GM20431 (cell line): Measurements from ENCODE around the gene EFHC1.

Source experiments
- in situ Hi-C: fragments of 300-500 bp; cut with MseI, MboI; formaldehyde crosslinking; loops from one replicate; pipeline ENCODE4 v1.15.0; 2020; ENCODE audit warnings: low sequenced_read_pairs; ENCODE audit not compliant: unreplicated experiment

Gene EFHC1

DNA sequence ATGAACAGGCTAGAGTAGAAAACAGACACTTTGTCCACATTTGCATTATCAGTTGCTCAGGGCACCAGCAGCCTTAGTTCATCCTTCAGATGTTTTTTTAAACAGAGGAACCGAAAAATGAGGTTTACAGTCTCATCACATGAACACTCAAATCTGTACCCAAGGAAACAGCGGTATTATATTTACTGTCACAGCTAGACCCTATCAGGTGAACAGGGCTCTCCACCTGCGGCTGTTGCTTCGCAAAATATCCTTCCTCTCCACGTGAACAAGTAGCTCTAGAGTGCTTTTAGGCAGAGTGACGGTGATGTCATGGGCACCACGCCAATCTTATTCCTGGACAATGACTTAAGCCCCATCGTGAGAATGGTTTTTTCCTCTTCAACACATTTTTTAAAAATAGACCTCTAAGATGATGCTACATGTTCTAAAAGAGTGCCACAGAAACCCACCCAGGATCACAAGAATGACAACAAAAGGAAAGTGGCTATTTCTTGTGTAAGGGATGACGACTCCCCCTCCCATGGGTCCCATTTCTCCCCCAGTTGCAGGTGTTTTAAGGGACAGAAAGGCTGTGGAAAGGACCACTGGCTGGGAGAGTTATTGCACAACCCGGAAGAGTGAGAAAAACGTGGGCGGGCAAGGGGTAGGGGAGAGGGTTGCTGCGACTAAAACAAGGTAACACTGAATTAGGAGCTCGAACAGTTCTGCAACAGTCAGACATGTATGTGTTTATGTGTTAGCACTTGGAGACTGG lies 77.7 kb downstream of the EFHC1 start:
- in situ Hi-C loops = no loop called here

DNA sequence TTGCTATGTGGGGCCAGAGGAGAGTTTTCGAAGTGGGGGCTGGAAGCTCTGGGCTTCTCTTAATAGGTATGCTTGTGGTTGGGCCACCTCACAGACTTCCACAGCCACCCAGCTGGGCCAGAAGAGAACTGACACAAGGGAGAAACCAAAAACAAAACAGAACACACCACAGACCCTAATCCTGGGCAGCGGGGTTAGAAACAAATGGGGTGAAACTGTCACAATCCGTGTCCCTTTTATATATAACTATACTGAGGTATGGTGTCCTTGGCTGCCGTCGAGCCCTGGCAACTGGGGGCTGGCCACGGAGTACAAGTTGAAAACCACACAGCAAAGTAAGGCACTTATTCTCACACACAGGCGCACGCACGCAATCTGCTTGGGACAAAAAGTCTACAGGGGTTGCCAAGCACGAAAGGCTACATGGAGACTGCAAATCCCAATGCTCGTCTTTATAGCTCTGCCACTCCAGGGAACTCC lies 78.4 kb downstream of the EFHC1 start:
- in situ Hi-C loops = no loop called here

DNA sequence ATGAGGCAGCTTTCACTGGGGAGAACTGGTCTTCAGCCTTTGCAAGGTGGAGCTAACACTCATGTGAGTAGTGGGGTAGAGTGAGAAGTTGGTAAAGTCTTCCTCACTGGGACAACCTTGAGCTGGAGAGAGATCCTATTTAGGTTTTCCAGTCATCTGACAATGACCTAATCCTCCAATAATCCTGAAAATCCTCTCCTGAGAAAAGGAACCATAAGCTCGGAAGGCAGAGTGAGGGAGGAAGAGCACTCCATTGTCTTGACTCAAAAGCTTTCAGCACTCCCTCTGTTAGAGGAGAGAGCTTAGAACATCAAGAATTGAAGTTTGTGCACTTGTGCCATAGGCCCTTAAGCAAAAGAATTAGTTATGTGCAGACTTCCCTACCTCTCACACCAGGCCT lies 78.9 kb downstream of the EFHC1 start:
- in situ Hi-C loops = no loop called here

DNA sequence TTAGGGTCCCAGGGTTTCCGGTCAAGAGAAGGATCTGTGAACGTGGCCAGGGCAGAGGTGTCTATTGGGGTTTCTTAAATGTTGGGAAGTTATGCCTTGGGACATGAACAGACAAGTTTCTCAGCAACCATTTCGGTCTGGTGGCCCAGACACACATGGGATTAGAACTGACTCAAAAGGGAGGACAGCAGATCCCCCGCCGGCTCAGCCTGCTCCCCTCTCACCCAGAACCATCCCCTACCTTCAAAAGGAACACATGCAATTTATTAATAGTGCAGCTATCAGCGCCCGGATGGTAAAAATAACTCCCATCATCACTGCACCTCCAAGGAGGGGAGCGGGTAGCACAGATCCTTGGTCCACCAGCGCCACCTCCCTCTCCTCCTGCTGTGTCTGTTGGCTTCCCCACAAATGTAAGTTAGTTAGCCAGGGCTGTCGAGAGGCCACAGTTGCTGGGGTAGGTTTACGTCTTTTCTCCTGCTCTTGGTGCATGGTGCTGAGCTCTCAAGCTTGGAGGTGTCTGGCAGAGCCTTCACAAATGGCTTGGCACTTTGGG lies 79.6 kb downstream of the EFHC1 start:
- in situ Hi-C loops = no loop called here

DNA sequence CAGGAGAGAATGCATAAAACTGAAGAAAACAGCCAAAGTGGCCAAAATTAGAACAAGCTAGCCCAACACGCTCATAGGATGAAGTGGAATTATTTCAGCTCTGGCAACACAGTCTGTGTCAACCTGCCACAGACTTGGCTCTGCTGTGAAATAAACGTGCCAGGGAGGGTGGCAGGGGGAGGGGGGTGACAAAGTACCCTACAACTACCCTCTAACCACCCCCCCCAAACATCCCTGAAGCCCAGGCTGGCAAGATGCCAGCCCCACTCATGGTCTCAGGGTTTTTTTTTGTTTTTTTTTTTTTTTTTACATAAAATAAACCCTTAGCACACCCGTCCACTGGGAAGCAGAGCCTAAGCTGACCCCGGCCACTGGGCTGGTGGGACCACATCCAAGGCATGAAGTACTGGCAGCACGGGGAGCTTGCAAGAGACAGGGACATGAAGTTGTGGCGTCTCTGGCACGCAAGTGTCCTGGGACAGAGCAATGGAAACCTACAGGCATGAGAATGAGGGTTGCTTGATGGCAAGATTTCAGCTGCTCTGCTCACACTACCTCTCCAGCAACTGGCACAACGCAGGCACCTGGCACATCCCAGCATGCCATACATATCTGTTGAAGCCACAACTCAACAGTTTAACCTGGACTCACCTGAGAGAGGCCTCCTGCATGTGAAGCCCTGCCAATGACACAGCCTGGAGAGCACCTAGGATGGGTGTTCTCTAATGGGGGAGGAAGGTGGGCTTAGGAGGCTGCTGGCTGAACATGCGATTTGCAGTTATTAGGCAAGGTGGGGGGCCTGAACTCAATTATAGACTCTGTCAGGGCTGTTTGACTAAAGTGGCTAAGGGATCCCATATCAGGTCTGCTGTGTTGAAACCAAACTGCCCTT lies 80.3 kb downstream of the EFHC1 start:
- in situ Hi-C loops = no loop called here

DNA sequence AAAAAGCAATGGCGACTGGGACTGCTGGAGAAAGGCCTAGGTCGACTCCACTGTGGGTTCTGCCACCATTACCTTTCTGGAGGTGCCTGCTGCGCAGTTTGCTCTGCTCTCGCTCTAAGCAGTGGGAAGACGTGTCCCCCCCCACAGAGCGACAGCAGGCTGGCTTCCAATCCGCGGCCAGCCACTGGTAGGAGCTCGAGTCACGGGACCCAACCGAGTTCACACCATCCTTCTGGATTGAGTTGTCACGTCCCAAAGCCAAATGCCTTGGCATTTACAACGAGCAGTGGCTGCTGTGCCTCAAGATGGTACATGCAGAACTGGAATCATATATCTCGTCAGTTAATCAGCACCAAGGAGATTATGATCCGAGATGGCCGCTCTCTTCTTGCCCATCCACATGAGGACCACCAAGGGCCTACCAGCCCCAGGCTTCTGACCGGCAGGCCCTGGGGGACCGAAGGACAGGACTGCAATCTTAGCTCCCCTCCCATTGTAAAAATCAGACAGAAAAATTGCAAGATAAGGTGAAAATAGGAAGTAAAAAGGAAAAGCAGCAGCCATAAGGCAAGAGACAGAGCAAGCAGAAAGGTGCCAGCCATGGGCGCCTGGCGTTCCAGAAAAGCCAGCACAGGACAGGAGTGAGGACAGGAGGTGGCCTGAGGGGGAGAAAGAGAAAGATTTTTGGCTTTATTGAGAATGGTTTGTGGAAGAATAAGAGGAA lies 82.3 kb downstream of the EFHC1 start:
- in situ Hi-C loops = no loop called here

DNA sequence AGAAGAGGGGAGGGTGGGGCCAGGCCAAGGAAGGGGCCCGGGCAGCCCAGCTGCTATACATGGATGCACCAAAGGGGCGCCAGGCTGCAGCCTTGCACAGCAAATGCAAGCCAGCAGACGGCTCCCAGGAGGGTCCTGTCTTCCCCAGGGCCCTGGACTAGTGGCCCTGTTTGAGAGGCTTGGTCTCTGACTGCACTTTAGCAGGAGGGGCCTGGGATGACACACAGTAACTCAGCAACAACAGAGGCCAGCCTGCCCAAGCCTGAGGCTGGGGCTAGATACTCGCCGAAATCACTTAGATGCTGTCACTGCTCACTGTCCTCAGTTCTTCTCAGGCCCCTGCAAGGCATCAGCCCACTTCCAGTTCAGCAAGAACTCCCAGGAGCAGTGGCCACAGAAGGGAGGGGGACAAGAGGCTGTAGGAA lies 83.2 kb downstream of the EFHC1 start:
- in situ Hi-C loops = no loop called here

DNA sequence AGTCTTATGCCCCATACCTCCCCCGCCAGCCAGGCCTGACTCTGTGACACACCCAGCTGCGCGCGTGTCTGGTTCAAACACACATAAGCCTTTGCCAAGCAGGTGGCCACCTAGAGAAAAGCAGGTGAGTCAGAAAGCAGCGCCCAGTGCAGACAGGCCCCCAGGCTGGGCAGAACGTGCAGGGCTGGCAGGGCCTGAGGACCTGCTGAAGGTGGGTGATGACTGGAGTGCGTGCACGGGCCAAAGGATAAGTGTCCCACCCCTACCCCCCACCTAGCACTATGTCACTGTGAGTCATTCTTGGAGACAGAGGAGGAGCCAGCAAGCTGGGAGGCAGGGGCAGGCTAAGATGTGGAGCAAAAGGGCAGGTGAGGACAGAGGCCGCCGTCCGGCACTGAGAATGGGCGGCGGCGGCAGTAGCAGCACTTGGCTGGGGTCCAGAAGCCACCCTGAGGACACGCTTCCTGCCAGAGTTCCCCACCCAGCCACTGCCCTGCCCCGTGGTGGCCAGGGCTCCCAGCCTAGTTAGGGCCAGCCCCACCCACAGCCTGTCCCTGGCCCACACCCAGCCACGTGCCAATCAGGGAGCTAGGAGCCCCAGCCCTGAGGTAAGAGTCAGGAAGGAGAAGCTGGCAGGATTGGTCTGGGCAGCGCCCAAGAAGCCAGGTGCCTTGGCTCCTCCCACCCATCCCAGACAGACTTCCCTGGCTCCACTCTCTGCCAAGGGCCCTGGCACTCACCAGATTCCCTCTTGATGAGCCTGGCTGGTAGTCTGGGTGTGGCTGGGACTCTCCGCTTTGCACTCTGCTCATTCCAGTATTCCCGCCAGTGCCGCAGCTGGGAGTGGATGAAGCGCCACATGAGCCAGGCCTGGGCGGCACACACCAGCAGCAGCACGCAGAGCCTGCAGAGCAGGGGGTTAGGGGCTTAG lies 84.0 kb downstream of the EFHC1 start:
- in situ Hi-C loops = no loop called here

DNA sequence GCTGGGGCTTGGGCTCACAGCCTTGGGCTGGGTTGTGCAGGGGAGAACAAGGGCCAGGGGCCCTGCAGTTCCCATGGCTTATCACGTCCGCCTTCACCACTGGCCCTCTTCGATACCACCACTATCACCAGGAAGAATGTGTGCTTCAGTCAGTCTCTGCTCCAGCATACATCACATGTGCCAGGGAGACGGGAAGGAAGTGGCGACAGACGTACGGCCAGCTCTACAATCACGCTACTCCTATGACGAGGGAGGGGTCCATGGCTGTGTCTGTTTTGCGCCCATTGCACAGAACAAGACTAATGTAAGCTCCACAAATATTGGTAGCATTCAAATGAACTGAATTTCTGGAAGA lies 84.6 kb downstream of the EFHC1 start:
- in situ Hi-C loops = no loop called here

DNA sequence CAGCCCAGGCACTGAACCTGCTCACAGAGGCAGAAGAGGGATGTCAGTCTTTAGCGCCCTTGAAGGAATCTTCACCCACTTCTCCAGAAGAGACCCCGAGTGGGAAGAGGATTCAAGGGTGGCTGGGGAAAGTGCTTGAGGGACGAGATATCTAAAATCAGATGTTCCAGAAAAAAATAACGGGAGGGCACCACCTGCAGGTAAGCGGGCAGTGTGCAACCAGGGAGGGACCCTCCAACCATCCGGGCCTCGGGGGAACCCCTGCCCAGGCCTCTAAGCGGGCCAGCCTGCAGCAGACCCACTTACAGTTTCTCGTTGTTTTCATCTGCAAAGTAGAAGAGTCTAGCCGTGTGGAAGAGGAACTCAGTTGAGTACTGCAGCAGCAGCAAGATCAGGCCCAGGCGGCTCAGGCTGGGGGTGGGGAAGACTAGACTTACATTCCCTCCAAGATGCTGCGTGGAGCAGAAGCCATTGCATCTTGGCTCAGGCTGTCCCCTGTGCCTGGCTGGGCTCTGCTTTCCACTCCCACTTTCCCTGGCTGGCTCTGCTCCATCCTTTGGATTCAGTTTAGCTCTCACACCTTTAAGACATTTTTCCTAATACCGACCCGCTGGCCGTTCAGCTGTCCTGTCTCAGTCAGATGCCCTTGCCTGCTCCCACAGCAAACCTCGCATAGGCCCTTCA lies 85.7 kb downstream of the EFHC1 start:
- in situ Hi-C loops = no loop called here

DNA sequence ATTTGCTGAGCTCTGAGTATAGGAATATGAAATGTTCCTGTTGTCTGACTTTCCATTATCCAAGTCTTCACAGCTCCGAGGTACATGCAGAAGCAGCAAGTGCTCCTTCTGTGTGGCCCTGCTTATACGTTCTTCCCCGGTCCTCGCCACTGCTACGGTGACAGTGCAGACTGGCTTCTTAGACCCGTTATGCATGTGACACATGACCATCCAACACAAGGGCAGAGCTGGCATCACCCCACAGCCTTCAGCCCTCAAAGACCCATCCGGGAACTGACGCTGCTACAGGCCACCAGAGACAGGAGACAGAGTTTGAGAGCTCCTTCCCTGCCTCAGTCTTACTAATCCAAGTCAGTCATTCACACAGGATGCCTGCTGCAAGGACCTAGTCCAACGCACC lies 86.3 kb downstream of the EFHC1 start:
- in situ Hi-C loops = no loop called here

DNA sequence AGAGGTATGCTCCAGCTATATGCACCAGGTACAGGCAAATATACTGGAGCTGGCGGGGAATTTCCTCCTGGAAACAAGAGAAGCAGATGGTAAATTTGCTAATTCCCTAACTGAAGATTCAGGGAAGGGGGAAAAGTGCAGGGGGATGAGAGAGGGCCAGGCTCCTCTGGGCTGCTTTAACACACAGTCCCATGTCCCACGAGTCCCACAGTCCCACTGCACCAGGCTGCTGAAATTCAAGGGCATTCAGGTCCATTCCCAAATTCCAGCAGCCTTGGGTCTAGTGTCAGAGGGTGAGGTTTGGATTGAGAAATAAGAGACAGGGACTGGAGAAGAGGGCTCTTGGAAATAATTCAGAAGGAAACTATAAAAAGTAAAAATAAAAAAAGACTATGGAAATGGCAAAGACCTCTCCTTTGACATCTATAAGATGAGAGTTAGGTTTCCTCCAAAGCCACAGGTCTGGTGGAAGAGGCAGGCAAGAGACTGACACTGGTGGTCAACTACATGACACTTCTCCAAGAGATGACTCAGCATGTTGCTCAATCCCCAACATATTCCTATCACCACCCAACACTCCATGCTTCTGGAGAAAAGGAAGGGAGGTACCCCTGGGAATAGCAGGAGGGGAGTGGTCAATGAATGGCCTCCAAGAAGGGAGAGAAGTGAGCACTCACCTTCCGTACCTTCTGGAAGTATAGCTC lies 87.6 kb downstream of the EFHC1 start:
- in situ Hi-C loops = no loop called here

DNA sequence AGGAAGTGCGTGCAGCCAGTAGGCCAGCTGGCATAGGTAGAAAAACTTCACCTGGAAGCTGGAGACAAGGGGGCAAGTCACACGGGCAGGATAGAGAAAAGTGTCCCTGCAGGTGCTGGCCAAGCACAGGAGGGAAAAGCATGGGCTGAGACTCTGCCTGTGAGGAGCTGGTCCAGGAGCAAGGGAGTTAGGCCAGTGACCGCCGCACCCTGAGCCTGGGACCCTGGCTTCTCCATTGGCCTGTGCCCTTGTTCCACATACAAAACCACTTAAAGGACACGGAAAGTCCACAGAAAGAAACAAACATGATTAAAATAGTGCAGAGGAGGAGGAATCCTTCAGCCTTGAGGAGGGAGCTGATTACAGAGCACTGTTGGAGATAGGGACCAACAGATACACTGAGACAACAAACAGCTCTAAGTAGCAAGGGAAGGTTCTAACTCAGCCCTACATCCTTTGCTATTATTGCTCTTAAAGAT lies 88.2 kb downstream of the EFHC1 start:
- in situ Hi-C loops = no loop called here

DNA sequence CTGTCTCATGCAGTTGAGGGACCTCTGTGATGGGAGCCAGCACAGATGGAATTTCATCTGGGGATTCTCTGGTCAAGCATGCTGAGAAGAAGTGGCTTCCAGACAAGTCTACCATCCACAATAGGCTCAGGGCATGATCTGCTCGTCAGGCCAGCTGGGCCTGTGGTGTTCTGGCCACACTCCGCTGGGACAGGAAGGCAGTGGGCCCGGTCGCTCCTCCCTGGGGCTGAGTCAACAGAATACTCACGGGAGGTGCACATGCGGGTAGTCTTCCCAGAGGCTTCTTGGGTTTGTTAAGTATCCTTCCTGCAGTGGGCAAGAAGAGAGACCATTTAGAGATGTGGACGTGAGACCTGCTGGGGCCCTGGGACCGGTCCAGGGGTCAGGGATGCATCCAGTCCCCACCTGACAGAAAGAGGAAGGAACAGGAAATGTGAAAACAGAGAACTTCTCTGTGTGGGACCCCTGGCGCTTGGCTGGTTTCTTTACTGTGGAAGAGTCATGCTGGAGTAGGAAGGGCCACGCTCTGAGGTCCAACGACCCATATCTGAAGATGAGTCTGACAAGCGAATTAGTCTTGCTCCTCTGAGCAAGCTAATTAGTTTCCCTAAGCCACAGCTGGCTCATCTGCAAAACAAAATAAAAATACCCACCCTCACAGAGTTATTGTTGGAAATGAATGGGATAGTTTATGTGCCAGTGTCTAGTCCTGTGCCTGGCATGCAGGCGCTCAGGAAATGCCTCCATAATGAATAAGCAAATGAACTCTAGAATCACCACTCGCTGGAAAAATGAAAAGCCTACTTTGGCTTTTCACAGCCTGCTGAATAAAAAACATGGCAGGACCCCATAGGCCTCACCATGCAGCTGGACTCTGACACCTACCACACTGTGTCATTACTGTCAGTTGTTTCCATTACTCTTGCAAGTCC lies 89.4 kb downstream of the EFHC1 start:
- in situ Hi-C loops = no loop called here

DNA sequence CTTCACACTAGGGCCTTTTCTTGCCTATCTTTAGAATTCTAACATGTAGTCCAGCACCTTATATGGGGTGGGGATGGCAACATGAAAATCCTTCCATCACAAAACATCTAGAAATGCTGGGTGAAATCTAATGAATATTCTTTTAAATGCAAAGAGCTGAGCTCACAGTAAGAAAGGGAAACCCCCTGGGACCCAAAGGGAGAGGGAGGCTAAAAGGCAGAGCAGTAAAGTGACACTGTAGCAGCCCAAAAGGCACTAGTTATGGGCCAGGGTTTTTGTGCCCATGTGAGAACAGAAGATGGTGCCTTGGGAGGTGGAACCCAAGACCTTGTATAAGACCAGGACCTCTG lies 90.0 kb downstream of the EFHC1 start:
- in situ Hi-C loops = no loop called here

DNA sequence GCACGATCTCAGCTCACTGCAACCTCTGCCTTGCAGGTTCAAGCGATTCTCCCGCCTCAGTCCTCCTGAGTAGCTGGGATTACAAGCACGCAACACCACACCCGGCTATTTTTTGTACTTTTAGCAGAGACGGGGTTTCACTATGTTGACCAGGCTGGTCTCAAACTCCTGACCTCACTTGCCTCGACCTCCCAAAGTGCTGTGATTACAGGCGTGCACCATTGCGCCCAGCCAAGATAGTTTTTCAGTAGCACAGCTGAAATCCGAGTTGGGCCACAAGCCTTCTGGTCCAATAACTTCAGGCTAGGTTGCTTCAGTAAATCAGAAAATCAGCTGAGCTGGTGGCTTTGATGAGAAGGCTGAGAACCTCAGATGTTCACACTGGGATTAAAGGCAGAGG lies 91.0 kb downstream of the EFHC1 start:
- in situ Hi-C loops = no loop called here

DNA sequence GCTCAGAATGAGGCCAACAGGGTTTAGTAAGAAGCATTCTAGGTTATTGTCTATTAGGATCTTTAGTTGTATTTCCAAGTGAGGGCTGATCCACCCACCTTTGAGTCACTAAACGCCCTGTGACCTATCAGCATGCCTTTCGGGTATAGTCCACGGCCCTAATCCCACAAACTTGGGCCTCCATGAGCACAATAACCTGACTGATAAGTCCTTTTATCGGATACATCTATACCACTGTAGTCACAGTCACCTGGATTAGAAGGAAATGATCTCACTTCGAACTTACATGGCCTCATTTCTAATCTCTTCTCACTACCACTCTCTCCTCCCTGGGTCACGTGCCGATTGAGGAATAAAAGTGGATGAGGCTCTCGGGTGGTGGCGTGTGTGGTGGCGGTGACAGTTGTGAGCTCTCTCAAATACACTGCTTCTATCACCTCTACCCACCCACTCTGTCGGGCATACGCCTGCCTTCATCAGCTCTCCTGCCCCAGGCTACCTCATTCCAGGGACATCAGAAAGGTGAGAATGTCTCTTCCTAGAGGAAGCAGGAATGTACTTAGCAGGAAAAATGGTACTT lies 91.5 kb downstream of the EFHC1 start:
- in situ Hi-C loops = no loop called here
